Measurements from ENCODE around the gene UGGT1. TPM values are rescaled to one million over a fixed set of nuclear protein-coding genes. Genes with fewer than 3 reads are reported as not detected.

The UGGT1 gene
- total RNA-seq, 4 donors from 2014 or later, result 17.8 to 57.2 (median 27.2) TPM

DNA sequence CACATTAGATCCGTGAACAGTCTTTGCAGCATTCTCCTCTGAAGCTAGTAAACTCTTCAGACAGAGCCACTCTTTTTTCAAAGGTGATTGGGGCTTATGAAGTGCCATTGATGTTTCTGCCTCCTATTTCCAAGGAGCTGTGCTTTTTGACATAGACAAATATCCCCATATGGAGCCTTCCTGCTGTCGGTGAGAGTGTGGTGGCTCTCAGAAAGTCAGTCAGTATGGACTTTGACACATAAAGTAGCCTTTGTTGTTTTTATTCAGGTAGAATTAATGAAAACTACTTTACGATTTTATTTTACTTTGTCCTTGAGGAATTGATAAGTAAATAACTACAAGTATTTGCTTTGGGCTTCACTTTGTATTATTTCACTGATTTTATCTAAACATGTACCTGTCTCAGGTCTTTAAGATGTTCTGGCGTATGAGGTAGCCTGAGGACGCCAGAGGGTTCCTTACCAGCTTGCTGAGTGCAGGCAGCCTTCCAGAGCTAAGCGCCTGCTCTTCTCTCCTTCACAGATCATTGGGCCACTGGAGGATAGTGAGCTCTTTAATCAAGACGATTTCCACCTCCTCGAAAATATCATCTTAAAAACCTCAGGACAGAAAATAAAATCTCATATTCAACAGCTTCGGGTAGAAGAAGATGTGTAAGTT lies 69.7 kb downstream of the UGGT1 start:
- H3K4me3 ChIP-seq (ENCODE audit: low read depth, poor library complexity, severe bottlenecking), result no peak overlapping the region
- DNase-seq (ENCODE audit: low spot score in 2 of 2), result no peak
- intact Hi-C loops (cut with DNase I; ENCODE audit: low total_unique reads), result no loop called here
- TF ChIP-seq, protein P1, sequence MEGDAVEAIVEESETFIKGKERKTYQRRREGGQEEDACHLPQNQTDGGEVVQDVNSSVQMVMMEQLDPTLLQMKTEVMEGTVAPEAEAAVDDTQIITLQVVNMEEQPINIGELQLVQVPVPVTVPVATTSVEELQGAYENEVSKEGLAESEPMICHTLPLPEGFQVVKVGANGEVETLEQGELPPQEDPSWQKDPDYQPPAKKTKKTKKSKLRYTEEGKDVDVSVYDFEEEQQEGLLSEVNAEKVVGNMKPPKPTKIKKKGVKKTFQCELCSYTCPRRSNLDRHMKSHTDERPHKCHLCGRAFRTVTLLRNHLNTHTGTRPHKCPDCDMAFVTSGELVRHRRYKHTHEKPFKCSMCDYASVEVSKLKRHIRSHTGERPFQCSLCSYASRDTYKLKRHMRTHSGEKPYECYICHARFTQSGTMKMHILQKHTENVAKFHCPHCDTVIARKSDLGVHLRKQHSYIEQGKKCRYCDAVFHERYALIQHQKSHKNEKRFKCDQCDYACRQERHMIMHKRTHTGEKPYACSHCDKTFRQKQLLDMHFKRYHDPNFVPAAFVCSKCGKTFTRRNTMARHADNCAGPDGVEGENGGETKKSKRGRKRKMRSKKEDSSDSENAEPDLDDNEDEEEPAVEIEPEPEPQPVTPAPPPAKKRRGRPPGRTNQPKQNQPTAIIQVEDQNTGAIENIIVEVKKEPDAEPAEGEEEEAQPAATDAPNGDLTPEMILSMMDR (IDR thresholded peaks at IDR 0.05), result no peak
- no peak for TF ChIP-seq POLR2A (IDR thresholded peaks at IDR 0.05)
- 92 to 93% methylated on average over 9 of the region's 9 CpGs for WGBS, 2 donors

DNA sequence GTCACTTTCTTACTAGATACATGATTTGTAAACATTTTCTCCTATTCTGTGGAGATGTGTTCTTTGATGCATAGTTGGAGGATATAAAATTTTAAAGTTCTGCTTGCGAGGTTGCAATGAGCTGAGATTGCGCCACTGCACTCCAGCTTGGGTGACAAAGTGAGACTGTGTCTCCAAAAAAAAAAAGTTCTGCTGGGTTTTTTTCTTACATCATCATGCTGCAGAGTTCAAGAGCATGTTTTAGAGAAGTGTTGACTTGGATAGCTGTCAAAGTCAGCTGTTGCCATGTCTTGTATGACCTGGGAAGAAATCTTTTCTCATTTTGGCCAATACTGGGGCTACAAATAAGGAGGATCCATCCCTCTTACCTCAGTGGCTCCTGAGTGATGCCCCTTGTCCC lies 71.3 kb downstream of the UGGT1 start:
- 88 to 91% methylated on average over 2 of the region's 2 CpGs for WGBS, 2 donors
- intact Hi-C loops (cut with DNase I; ENCODE audit: low total_unique reads), result no loop called here
- TF ChIP-seq, protein P1 (IDR thresholded peaks at IDR 0.05), result no peak
- TF ChIP-seq POLR2A (IDR thresholded peaks at IDR 0.05), result no peak
- H3K4me3 ChIP-seq (ENCODE audit: low read depth, poor library complexity, severe bottlenecking), result no peak overlapping the region
- DNase-seq (ENCODE audit: low spot score in 2 of 2), result no peak

DNA sequence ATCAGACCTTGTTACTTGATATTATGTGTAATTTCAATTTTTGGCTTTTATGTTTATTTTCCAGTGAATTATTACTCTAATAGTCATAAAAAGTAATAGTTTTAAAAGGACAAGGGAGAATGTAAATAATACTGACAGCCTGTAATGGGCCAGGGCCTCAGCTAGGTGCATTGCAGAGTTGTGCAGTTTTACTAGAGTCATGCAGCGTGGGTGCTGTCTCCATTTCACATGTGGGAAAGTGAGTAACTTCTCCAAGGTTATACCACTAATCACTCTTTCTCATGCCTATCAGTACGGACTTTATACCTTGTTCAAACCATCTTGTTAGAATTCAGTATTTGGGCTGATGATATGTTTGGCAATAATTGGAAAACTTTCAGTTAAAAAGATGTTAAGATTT lies 73.3 kb downstream of the UGGT1 start:
- no peak overlapping the region for H3K4me3 ChIP-seq (ENCODE audit: low read depth, poor library complexity, severe bottlenecking)
- TF ChIP-seq, protein P1 (IDR thresholded peaks at IDR 0.05), result no peak
- TF ChIP-seq POLR2A (IDR thresholded peaks at IDR 0.05), result no peak
- 93% methylated on average over 2 of the region's 2 CpGs for WGBS, 2 donors
- intact Hi-C loops (cut with DNase I; ENCODE audit: low total_unique reads), result no loop called here
- no peak for DNase-seq (ENCODE audit: low spot score in 2 of 2)

DNA sequence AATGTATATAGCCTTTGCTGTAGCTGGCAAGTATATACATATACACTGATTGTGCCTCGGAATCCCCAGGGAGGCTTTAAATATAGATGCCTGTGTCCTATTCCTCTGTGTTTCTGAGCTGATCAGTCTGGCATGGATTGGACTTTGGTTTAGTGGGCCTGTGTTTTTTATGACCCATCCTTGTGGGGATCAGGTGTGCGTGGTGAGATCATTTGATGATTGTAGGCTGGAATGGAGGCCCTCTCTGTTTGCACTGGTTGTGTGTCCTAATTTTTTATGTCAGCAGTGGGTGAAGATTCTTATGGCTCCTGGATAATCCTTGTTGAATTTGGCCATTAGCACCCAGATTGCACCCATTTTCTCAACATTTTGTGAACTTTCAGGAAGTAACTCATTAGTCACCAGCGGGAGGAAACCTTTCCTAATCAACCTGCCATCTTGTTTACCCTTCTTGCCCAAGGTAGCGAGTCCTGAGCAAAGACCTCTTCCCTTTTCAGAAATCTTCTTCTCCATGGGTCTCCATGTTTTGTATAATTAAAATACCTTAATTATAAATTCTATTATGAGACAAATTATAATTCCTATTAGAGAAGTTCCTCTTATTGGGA lies 75.8 kb downstream of the UGGT1 start:
- intact Hi-C loops (cut with DNase I; ENCODE audit: low total_unique reads), result no loop called here
- WGBS, 2 donors, result 96 to 97% methylated on average over 4 of the region's 4 CpGs
- no peak for DNase-seq (ENCODE audit: low spot score in 2 of 2)
- no peak overlapping the region for H3K4me3 ChIP-seq (ENCODE audit: low read depth, poor library complexity, severe bottlenecking)
- no peak for TF ChIP-seq POLR2A (IDR thresholded peaks at IDR 0.05)
- TF ChIP-seq, protein P1 (IDR thresholded peaks at IDR 0.05), result no peak

DNA sequence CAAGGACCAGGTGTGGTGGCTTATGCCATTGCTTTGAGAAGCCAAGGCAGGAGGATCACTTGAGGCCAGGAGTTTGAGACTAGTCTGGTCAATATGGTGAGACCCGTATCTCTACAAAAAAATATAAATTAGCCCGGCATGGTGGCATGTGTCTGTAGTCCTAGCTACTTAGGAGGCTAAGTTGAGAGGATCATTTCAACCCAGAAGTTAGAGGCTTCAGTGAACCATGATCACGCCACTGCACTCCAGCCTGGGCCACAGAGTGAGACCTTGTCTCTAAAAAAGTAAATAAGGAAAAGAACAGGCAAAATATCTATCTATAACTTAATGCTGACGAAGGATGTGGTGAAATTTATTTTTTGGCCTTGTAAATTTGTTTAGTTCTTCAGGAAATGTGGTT lies 78.1 kb downstream of the UGGT1 start:
- H3K4me3 ChIP-seq (ENCODE audit: low read depth, poor library complexity, severe bottlenecking), result no peak overlapping the region
- intact Hi-C loops (cut with DNase I; ENCODE audit: low total_unique reads), result no loop called here
- no peak for TF ChIP-seq POLR2A (IDR thresholded peaks at IDR 0.05)
- TF ChIP-seq, protein P1 (IDR thresholded peaks at IDR 0.05), result no peak
- no peak for DNase-seq (ENCODE audit: low spot score in 2 of 2)
- WGBS, 2 donors, result 94 to 97% methylated on average over 4 of the region's 4 CpGs

Data from lower leg skin (tissue), 4 donors.